Pulmonary artery endothelial cell (primary cell): Measurements from ENCODE around the gene IFITM5. TPM values are rescaled to one million over a fixed set of nuclear protein-coding genes. Genes with fewer than 3 reads are reported as not detected.
"Not testable (repeated sequence)": the region's sequence is repeated elsewhere in the genome, so short reads cannot be mapped to it uniquely, and the experiment has no call there.

Experiments used
- DNase-seq: peaks from one replicate; pipeline ENCODE4 v3.0.0-alpha.2; 2011; ENCODE audit warnings: low read depth, low spot score
- total RNA-seq: library from RNA; depleted of rRNA; stranded (reverse); fragments of >200 nt; gene quantifications from 2 replicates; pipeline ENCODE4 v1.2.3, GENCODE V29; 2014

Gene IFITM5
- total RNA-seq, 1 donor from 2014 or later = not detected

DNA sequence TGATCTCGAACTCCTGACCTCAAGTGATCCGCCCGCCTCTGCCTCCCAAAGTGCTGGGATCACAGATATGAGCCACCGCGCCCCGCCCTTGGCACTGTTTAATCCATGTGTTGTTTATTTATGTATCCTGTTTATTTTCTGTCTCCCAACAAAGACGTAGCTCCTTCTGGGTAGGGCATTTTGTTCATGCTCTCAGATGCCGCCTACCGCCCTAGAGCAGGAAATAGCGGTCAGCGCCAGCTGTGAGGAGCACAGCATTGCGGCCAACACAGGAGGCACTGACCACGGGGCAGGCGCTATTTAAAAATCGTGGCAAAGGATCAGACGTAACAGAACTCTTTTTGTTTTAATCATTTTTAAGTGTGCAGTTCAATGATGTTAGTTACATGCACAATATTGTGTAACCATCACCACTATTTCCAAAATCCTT, 30.6 kb downstream of the IFITM5 start:
- DNase-seq = not testable (repeated sequence)

DNA sequence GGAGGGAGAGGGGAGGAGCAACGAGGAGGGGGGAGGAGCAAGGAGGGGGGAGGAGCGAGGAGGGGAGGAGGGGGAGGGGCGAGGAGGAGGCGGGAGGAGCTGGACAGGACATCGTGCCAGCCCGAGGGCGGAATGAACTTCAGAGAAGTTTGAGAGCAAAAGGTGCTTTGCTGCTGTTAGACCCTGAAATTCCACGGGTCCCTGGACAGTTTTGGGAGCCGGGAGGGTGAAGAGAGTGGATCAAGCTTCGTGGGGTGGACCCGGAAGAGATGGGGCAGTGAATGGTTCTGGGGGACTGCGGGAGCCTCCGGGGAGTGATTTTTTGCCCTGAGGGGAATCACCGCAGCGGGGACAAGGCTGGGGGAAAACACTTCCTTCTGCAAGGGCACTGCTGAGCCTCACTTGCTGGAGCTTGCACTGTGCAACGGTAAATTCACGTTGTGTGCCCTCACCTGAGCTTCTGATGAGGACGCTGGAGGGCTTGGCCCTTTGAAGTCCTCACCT, 31.8 kb downstream of the IFITM5 start:
- DNase-seq = no peak

DNA sequence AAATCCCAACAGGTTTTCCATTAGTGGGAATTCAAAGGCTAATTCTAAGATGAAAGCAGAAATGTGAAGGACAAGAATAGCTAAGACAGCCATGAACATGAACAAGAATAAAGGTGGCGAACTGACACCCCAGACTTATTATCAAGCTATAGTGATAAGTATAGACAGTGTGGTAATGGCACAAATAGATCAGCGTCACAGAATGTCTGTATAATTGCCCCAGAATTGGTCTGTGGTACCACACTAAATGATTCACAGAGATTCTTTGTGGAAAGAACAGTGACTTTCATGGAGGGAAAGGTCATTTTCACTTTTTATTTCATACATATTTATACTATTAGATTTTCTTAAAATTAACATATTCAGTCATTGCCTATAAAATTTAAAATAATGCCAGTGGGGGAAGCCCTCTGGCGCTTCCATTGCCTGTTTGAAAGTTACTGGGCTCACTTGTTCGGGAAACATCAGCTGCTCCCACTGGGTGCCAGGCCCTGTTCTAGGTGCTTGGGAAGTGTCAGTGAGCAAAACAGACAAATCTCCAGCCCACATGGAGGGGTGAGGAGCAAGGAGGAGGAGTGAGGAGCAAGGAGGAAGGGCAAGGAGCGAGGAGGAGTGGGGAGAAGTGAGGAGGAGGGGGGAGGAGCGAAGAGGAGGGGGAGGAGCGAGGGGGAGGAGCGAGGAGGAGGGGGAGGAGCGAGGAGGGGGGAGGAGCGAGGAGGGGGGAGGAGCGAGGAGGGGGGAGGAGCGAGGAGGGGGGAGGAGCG, 32.5 kb downstream of the IFITM5 start:
- DNase-seq = no peak

DNA sequence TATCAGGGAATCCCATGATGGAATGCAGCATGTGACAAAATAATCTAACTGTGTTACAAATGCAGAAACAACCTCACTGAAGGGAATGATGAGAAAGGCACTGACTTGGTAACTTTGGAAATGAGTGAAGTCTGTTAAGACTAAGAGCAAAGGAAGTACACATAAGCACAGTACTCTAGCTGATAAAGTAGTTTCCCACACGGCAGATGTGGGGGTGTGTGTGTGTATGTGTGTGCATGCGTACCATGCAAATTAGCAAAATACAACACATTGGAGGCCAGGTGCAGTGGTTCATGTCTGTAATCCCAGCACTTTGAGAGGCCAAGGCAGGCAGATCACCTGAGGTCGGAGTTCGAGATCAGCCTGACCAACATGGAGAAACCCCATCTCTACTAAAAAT, 37.7 kb downstream of the IFITM5 start:
- DNase-seq = no peak

- no peak for DNase-seq
These were observed 39.9 kb downstream of the IFITM5 start for GRCh38 chr11:259413-259812.

GRCh38 chr11:257766-258493, 41.4 kb downstream of the IFITM5 start:
- no peak for DNase-seq

GRCh38 chr11:256952-257737, 42.2 kb downstream of the IFITM5 start:
- no peak for DNase-seq

GRCh38 chr11:255816-256215, 43.5 kb downstream of the IFITM5 start:
- DNase-seq = no peak

DNA sequence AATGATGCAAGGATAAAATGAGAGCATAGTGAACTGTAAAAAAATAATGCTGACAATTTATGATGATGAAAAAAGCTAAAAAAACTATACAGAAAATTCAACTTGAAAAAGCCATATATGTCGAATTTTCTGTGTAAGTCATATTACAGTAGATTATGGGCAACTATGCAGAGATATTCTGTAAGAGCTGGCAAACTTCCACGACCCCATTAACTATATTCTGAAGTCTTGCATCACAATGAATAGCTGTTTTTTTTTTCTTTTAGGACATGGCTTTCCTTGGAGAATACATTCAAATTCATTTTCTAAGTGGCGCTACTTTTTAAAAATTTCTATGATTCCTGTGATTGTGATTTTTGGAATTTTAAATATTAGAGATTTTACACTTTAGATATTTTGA, 44.1 kb downstream of the IFITM5 start:
- no peak for DNase-seq

- no peak for DNase-seq
These were observed 45.4 kb downstream of the IFITM5 start for GRCh38 chr11:253886-254270.

GRCh38 chr11:253160-253885, 46.0 kb downstream of the IFITM5 start:
- DNase-seq = no peak

DNA sequence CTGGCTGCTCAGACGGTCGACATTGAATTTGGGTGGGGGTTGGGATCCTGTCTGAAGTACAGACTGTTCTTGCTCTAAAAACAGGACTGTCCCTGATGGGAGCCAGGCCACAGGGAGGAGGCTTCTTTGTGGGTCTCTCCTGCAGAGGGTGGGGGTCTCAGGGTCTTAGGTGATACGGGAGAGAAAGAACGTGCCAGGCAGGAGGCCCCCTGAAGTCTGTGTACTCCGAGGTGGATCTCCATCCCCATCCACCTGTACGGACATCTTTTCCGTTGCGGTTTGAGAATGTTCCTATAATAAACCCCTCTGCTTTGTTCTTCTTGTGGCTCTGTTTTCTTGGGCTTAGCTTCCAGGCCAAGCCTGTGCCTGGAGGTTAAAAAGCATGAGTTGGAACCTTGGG, 46.7 kb downstream of the IFITM5 start:
- DNase-seq = no peak

- no peak for DNase-seq
These were observed 47.8 kb downstream of the IFITM5 start for GRCh38 chr11:251550-251949.

DNA sequence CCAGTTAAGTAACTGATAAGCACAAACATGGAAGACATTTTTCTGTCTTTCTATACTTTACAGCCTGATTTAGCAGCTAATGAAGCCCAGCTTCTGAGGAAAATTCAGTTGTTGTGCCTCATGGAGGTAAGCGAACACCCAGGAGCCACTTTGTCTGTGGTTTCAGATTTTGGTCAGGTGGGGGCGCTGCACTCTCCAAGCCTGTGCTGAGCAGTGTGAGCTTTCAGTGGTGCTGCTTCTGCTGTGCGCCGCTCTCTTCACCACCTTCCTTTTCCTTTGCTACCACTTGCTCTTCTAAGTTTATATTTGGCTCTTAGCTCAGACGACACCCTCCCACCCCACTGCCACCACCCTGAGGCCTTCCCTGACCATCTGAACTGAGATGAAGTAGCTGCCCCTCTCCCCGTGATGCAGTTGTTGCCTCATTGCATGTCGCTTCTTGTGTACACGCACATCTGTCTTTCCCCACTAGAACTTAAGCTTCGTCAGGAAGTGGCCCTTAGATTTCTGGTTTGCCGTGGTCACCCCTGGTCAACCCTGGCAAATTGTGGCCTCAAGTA, 48.5 kb downstream of the IFITM5 start:
- DNase-seq = no peak

DNA sequence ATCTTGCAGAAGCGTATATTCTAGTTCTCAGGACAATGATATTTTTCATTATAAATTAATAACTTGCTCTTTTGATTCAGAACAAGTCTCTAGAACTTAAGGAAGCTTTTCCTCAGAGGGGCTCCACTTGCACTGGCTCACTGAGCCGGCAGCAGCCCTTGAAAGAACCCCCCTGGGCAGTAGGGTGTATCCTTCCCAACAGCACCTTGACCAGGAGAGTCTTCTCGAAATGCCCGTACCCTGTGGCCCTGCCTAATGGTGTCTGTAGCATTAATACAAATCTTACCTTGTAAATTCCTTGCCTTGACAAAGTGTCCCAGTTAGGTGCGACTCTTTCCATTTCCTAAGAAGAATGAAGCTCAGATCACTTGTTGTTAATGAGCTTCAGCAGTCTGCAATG, 49.1 kb downstream of the IFITM5 start:
- DNase-seq = no peak

DNA sequence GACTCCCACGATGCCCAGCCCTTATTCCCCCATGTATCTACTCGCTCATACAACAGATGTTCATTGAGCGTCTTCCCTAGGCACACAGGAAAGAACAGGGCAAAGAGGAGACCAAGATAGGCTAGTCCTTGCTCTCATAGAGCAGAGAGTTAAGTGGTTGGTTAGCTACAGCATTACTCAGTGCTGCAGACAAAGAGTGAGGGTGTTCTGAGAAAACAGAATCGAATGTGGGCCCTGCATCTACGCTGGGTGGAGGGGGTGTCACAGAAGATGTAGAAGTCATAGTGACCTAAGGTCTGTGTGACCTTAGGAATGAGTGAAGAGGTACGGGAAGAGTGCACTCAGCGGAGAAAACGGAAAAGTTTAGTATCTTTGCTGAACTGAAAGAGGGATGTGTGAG, 50.3 kb downstream of the IFITM5 start:
- DNase-seq = no peak

Other genes with a start within 250 kb of the IFITM5 start
- gene SCGB1C1, start 106.4 kb downstream of the IFITM5 start, total RNA-seq = not detected in 2 replicates
- 13.1 and 13.2 TPM in 2 replicates for gene BET1L, start 92.1 kb downstream of the IFITM5 start, total RNA-seq
- gene RIC8A, start 91.8 kb downstream of the IFITM5 start, total RNA-seq = 186 and 187 TPM in 2 replicates
- gene SIRT3, start 63.2 kb downstream of the IFITM5 start, total RNA-seq = 5.8 and 9.8 TPM in 2 replicates
- 224 and 268 TPM in 2 replicates for gene PSMD13, start 62.5 kb downstream of the IFITM5 start, total RNA-seq
- gene NLRP6, start 21.1 kb downstream of the IFITM5 start, total RNA-seq = not detected in 2 replicates
- 12.3 and 13.6 TPM in 2 replicates for gene PGGHG, start 10.4 kb downstream of the IFITM5 start, total RNA-seq
- gene IFITM2, start 8.3 kb upstream of the IFITM5 start, total RNA-seq = 32.9 and 46.6 TPM in 2 replicates
- 1.7 and 7.9 TPM in 2 replicates for gene IFITM1, start 14.5 kb upstream of the IFITM5 start, total RNA-seq
- gene IFITM3, start 21.3 kb upstream of the IFITM5 start, total RNA-seq = 44.4 and 45.8 TPM in 2 replicates
- 1.5 TPM in 2 replicates for gene B4GALNT4, start 70.0 kb upstream of the IFITM5 start, total RNA-seq
- 0.26 and 0.67 TPM in 2 replicates for gene PKP3, start 94.7 kb upstream of the IFITM5 start, total RNA-seq
- 27.6 and 39.6 TPM in 2 replicates for gene SIGIRR, start 115.5 kb upstream of the IFITM5 start, total RNA-seq
- 0.07 TPM in 1 of 2 replicates, not detected in the other for gene ANO9, start 142.5 kb upstream of the IFITM5 start, total RNA-seq
- 32.1 and 39.7 TPM in 2 replicates for gene PTDSS2, start 150.8 kb upstream of the IFITM5 start, total RNA-seq
- 288 and 306 TPM in 2 replicates for gene RNH1, start 207.7 kb upstream of the IFITM5 start, total RNA-seq
- gene HRAS, start 236.1 kb upstream of the IFITM5 start, total RNA-seq = 77.7 and 91.6 TPM in 2 replicates
- 0.40 and 0.46 TPM in 2 replicates for gene LRRC56, start 238.0 kb upstream of the IFITM5 start, total RNA-seq